ENCODE data around the gene TAS2R19.

DNA sequence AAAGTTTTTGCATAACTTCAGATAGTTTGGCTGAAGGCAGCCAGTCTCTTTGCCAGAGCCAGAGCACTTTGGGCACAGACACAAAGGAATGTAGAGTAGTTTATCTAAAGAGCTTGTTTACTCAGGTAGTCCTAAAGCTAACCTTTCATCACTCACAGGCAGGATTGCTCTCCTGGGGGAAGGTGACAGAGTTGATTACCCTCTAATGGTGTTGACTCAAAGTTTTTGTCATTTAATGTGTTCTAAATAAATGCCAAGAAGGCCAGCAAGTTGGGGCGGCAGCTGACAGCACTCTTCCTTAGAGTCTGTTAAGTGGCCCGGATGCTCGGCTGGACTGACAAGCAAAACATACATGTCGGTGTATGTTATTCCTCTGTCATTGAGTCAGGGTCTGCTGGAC is 49.0 kb upstream of the TAS2R19 start:
- TF ChIP-seq, protein P1, sequence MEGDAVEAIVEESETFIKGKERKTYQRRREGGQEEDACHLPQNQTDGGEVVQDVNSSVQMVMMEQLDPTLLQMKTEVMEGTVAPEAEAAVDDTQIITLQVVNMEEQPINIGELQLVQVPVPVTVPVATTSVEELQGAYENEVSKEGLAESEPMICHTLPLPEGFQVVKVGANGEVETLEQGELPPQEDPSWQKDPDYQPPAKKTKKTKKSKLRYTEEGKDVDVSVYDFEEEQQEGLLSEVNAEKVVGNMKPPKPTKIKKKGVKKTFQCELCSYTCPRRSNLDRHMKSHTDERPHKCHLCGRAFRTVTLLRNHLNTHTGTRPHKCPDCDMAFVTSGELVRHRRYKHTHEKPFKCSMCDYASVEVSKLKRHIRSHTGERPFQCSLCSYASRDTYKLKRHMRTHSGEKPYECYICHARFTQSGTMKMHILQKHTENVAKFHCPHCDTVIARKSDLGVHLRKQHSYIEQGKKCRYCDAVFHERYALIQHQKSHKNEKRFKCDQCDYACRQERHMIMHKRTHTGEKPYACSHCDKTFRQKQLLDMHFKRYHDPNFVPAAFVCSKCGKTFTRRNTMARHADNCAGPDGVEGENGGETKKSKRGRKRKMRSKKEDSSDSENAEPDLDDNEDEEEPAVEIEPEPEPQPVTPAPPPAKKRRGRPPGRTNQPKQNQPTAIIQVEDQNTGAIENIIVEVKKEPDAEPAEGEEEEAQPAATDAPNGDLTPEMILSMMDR (IDR thresholded peaks at IDR 0.05) = no peak
- no peak for TF ChIP-seq POLR2A (IDR thresholded peaks at IDR 0.05)
